ENCODE measurements around the gene CABP2.

The CABP2 gene

GRCh38 chr11:67507864-67508485 lies 15.3 kb downstream of the CABP2 start, which contains the start of gene CDK2AP2:
TSS of gene CDK2AP2 (minus strand) at chr11:67508162. CDS start at chr11:67508082, 80 bp downstream.
- DNase-seq (ENCODE audit: low spot score) = peak; percentile 98

DNA sequence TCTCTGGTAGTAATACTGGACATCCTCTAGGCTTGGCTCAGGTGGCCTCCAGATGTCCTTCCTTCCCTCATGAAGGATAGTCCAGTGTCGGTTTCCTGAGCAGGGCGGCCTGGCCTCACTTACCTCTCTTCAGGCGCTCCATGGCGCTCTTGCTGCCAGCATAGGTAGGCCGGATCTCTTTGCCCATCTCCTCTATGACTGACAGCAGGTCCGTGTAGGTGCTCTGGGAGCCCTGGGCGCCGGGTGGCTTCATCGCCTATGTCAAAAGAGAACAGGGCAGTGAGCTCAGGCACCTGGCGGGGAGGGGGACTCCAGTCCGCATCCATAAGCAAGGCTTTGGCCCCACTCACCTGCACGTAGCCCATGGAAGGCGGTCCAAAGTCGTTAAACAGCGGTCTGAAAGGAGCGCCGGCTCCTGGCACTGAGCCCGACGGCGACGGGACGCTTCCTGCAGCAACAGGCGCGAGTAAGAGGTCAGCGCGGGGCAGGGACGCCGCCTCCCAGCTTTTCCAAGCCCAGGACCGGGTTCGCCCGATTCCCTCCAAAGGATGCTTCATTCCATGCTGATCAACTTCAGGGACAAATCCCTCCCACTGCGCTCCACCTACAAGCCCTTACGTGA lies 15.9 kb downstream of the CABP2 start:
- peak; percentile 40 for DNase-seq (ENCODE audit: low spot score)

DNA sequence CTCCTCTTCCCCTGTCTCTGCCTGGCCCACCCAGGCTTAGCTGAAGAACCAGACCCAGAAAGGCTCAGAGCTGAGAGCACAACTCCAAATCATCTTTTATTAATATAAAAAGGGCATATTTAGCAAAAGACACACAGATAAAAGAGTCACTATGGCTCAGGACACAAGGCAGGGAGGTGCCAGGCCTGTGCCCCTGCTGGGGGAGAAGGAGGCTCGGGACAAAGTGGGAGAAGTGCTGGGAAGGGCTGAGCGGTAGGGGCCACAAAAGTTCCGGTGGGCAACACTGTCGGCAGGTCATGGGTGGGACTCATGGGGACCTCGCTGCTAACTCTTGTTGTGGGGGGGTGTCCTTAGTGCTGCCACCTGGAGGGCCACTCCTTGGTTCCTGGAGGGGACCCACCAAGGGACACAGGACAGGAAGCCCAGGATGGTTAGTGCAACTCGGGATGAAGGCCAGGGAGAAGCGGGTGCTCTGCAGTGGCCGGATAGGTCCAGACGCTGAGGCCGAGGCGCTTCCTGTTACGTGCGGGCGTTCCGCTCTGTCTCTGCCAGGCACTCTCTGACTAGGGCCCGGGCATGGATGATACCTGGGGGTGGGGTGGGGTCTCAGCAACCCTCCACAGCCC lies 16.7 kb downstream of the CABP2 start:
- DNase-seq (ENCODE audit: low spot score) = no peak

DNA sequence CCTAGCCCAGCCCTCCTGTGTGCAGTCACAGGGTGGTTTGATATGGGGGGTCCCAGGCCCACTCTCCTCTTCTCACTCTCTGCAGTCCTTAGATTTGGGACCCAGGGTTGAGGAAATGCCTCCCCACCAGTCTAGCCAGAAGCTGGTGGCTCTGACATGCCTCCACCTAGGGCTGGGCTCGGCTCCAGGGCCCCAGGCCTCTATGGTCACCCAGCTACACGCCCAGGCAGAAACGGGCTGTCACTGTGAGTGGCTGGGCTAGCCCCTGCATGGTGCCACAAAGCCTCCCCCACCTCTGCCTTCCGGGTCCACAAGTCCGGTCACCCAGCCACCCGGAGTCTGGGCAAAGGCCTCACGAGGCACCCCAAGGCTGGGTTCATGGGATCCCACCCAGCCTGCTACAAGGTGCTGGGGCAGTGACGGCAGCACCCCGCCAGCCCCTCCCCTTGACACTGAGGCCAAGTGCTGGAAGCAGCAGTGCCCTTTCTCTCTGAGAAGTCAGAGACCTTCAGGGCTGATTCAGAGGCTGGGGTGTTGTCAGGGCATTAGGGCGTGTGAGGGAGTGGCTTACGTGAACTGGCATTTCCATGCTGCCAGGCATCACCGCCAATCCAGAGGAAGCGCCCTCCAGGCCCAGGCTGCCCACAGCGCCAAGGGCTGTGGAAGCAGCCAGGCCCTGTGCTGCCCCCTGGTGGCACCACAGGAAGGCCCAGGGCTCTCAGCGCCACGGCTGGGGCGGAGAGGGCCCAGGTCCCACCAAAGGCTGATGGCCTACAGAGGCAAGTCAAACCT lies 17.4 kb downstream of the CABP2 start:
- peak; percentile 91 for DNase-seq (ENCODE audit: low spot score)

DNA sequence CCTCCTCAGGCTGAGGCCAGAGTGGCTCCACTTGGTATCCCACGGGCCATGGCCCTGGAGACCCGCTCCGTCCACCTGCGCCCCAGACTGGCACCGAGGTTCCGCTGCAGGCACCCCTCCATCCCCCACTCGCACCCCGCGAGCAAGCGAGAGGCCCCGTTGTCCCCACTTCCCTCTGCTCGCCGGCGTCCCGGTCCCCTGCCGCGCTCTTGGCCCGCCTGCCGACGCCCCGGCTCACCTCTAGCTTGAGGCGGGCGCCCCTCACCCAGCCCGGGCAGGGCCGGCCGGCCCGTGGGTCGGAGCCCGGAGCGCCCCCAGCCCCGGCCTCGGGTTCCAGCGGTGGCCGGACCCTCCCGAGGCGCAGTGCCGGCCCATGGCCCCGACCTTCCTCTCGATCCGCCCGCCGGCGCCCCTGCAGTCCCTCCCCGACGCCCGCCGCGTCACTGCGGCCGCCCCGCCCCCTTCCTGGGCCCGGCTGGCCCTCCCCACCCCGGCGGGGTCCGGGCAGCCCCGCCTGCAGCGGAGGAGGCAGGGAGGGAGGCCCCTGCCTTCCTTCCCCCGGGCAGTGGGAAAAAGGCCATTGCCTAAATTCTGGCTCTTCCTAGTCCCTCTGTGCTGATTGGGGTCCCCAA lies 18.2 kb downstream of the CABP2 start, which contains the start of gene PITPNM1:
Gene PITPNM1, minus strand, starts transcription at position 414 of the 632 bp plus-strand sequence. CDS start 1,183 bp downstream, outside the sequence.
- peak; percentile 72 for DNase-seq (ENCODE audit: low spot score)

- DNase-seq (ENCODE audit: low spot score) = peak; percentile 76
These were observed 19.0 kb downstream of the CABP2 start for GRCh38 chr11:67504005-67504949.

DNA sequence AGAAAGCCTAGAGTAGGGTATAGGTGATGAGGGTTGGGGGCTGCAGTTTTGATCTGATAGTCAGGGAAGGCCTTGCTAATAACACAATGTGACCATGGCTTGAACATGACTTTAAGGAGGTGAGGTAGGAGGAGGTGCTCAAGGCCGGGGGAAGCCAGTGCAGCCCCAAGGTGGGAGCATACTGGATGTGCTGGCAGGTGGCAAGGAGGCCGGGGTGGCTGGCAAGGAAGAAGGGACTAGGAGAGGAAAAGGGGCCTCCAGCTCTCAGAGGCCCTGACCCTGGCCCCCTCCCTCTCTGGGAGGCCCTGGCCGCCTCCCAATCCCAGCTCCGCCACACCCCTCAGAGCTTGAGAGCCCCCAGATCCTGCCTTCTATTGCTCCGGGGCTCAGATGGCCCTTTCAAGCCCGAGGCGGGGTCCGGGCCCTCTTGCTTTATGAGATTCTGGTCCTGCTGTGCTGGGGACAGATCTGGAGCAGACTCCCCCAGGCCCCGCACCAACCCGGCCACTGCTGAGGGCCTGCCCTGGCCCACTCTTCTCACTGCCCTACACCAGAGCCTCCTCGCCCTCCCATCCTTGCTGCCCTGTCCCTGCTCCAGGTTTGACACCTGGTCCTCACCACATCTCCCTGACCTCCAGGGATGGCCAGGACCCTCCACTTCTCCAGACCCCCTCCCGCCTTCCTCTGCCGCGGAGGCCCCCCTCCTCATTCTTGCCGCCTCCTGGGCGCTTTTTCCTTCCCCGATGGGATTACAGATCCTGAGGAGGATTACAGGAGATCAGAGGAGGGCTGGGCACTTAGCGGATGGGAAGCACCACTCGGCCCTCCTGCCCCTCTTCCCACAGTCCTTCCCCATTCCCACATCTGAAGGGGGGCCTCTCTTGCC lies 19.9 kb downstream of the CABP2 start:
- no peak for DNase-seq (ENCODE audit: low spot score)

- no peak for DNase-seq (ENCODE audit: low spot score)
These were observed 20.8 kb downstream of the CABP2 start for GRCh38 chr11:67502328-67502979.

DNA sequence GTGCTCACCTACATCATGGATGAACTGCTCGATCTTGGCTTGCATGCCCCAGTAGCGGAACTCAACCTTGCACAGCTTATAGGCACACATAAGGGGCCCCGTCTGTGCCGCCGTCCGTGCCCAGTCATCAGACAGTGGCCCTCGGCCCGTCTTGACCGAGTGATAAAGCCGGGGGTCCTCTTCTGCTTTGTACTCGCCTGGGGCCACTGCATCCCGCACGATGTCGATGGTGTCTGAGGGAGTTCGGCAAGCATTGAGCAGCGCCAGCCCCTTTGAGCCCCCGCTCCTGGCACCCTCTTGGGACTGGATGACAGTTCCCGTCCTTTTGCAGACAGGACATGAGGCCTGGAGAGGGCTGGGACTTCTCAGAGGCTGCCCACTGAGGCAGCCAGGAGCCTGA lies 21.4 kb downstream of the CABP2 start:
- DNase-seq (ENCODE audit: low spot score) = no peak

GRCh38 chr11:67500831-67501715 lies 22.2 kb downstream of the CABP2 start:
- DNase-seq (ENCODE audit: low spot score) = no peak

DNA sequence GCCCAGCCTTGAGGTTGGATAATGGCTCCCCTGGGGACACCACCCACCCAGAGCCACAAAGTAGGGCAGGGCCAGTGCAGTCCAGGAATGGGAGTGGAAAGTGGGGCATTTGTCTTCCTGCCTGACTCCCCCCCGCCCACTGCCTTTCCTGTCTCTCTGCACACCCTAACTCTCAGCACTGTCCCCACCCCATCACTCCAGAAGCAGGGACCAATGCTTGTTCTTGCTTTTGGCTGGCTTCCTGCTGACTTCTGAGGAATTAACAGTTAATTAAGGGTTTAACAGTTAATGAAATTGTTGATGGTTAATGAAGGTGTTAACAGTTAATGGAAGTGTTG lies 22.8 kb downstream of the CABP2 start:
- no peak for DNase-seq (ENCODE audit: low spot score)

DNA sequence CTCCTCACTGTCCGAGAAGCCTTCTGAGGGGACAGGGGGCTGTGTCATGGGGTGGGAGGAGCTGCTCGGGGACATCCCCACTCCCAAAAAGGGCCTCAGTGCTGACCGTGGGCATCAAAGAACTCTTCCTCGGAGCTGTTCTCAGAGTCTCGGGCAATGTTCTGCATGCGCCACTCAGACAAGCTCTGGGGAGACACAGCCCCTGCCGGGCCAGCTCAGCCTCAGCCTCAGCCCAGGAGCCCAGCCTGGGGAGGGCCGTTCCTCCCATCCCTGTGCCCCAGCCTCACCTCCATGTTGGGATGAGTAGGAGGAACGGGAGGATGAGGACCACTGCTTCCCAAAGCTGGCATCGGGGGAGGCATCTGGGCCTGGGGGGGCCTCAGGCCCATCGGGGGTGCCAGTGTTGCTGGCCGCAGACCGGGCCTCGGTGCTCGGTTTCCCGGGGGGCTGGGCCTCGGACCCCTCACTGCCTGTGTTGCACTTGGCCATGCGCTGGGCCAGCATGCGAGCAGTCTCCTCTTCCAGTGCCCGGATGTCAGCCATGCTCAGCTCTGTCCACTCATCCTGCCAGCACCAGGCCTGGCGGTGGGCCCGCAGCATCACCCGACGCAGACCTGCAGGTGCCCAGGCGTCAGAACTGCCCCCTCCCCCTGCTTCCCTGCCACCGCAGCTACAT lies 23.3 kb downstream of the CABP2 start:
- DNase-seq (ENCODE audit: low spot score) = no peak

DNA sequence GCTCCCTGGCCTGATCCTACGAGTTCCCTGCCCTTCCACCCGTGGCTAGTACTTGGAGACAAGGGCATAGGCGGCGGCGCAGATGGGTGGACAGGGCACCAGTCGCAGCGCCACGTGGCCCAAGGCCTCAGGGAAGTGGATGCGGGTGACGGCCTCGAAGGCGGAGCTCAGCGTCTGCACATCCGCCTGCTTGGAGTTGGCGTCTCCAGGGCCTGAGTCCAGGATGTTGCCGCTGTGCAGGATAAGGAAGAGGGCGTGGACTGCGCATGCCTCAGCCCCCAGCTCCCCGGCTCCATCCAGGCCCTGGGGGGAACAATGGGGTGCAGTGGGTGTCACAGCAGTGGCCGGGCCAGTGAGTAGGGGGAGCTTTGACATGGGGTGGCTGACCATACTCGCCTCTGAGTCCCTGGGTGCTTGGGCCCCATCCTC lies 24.7 kb downstream of the CABP2 start:
- DNase-seq (ENCODE audit: low spot score) = no peak

DNA sequence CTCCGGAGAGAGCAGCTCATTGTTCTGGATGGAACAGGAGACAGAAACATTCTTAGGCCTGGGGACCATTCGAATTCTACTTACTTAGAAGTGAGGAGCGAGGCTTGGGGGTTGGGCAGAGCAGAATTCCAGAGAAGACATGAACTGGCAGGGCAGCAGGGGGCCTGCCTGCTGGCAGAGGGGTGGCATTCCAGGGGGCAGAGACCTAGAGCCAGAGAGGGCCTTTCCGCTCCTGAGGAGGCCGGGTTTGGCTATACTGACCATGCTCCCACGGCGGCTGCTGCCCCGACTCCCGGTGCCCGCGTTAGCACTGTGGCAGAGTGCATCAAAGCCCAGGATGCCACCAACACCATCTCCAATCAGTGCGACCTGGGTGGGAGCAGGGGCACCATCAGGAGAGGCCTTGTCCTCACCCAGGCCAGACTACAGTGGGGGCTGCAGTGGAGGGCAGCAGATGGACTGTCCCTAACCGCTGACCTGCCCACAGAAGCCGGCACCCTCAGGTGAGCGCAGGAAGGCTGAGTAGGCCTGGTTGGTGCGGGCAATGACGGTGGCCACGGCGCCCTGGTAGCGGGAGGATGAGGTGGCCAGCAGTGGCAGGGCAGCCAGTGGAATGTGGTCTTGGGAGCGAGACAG lies 25.5 kb downstream of the CABP2 start:
- no peak for DNase-seq (ENCODE audit: low spot score)

- no peak for DNase-seq (ENCODE audit: low spot score)
These were observed 27.1 kb downstream of the CABP2 start for GRCh38 chr11:67496113-67496512.

- no peak for DNase-seq (ENCODE audit: low spot score)
These were observed 27.8 kb downstream of the CABP2 start for GRCh38 chr11:67495234-67496005.

Measured in AG20443 (cell line).